Testis (tissue), 3 donors: ENCODE measurements around the gene TBC1D5. TPM values are rescaled to one million over a fixed set of nuclear protein-coding genes. Genes with fewer than 3 reads are reported as not detected.

Experiments
- DNase-seq: peaks from one replicate; pipeline ENCODE4 v3.0.0-alpha.2; 2019
- H3K27ac ChIP-seq, 2 donors: fragments of 200-600 bp; sonication (generic); one replicate each; pipeline ENCODE4 v1.5.1; 2019
- H3K27me3 ChIP-seq: fragments of 200-600 bp; sonication (generic); one replicate; pipeline ENCODE4 v1.5.1; 2019
- H3K36me3 ChIP-seq: fragments of 200-600 bp; sonication (generic); one replicate; pipeline ENCODE4 v1.5.1; 2017; ENCODE audit warnings: low read depth; ENCODE audit errors: missing control alignments
- H3K4me1 ChIP-seq: fragments of 200-600 bp; sonication (generic); one replicate; pipeline ENCODE4 v1.5.1; 2019
- H3K4me3 ChIP-seq, 2 donors: fragments of 200-600 bp; sonication (generic); one replicate each; pipeline ENCODE4 v1.5.1; 2017 to 2019
- H3K9me3 ChIP-seq: fragments of 200-600 bp; sonication (generic); one replicate; pipeline ENCODE4 v1.5.1; 2017
- POLR2A ChIP-seq: fragments of 450-650 bp; IDR thresholded peaks from one replicate; pipeline ENCODE4 v1.6.1; 2017; ENCODE audit warnings: antibody characterized with exemption, mild to moderate bottlenecking, moderate library complexity
- WGBS, 2 donors: methylation state at CpG; one replicate each; pipeline ENCODE4 v1.1.5; 2018; 5-methylcytosine and 5-hydroxymethylcytosine counted together
- intact Hi-C: fragments of 100-400 bp; cut with DNase I; formaldehyde crosslinking; loops from one replicate; pipeline ENCODE4 v1.15.1; 2023; ENCODE audit warnings: low total_unique reads
- polyA plus RNA-seq: library from polyadenylated mRNA; stranded (reverse); fragments of 350-450 nt; fragmentation: Illumina TruSeq; extraction: RNeasy Lipid Tissue Mini Kit (QIAGEN cat#74804); gene quantifications from one replicate; pipeline ENCODE4 v1.2.3, GENCODE V29; 2014; ENCODE audit warnings: low read depth, low replicate concordance; ENCODE audit not compliant: insufficient read depth
- total RNA-seq, 2 donors: library from RNA; depleted of rRNA; stranded (reverse); fragments of >200 nt; gene quantifications; one replicate each; pipeline ENCODE4 v1.2.3, GENCODE V29; 2016
- TF ChIP-seq, protein P1 (sequence below), 3 experiments: fragments of 450-650 bp in 2 of 3; fragments of 200-600 bp in 1 of 3; sonication (generic) in 1 of 3; IDR thresholded peaks; one replicate each; pipeline ENCODE4 v1.5.1; 2016 to 2019; ENCODE audit warnings: antibody characterized with exemption in 3 of 3, mild to moderate bottlenecking in 2 of 3, moderate library complexity in 1 of 3

The TBC1D5 gene
- total and polyA plus RNA-seq, 3 donors from 2014 or later = 47.8 to 98.1 (median 95.4) TPM

DNA sequence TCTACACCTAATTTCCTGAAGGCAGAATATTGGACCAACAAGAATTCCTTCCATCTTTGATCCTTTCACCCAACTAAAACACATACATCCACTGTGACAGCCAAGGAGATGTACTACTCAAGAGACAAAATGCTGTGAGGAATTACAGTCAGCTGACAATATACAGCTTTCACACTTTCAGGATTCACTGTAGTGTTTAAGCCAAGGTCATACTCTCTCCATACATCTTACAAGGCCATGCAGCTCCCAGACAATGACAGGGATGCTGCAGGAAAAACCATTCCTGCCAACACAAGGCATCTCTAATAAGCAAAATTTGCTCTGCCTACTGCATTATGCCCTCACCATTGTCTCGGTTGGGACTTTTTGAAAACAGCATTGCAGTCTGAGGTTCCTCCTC, 170.7 kb downstream of the TBC1D5 start:
- TF ChIP-seq POLR2A = no peak
- TF ChIP-seq, protein P1, sequence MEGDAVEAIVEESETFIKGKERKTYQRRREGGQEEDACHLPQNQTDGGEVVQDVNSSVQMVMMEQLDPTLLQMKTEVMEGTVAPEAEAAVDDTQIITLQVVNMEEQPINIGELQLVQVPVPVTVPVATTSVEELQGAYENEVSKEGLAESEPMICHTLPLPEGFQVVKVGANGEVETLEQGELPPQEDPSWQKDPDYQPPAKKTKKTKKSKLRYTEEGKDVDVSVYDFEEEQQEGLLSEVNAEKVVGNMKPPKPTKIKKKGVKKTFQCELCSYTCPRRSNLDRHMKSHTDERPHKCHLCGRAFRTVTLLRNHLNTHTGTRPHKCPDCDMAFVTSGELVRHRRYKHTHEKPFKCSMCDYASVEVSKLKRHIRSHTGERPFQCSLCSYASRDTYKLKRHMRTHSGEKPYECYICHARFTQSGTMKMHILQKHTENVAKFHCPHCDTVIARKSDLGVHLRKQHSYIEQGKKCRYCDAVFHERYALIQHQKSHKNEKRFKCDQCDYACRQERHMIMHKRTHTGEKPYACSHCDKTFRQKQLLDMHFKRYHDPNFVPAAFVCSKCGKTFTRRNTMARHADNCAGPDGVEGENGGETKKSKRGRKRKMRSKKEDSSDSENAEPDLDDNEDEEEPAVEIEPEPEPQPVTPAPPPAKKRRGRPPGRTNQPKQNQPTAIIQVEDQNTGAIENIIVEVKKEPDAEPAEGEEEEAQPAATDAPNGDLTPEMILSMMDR (IDR thresholded peaks at IDR 0.05) = no peak
- 53 to 87% methylated on average over 1 of the region's 1 CpG for WGBS, 2 donors
- no peaks in the 10 kb centered on the region for H3K36me3 ChIP-seq
- H3K9me3 ChIP-seq = no peaks in the 10 kb centered on the region
- intact Hi-C loops = no loop called here
- no peak overlapping the region for H3K27ac ChIP-seq
- H3K4me1 ChIP-seq = no peaks in the 10 kb centered on the region
- no peaks in the 10 kb centered on the region for H3K27me3 ChIP-seq
- no peak for DNase-seq
- no peak overlapping the region for H3K4me3 ChIP-seq

DNA sequence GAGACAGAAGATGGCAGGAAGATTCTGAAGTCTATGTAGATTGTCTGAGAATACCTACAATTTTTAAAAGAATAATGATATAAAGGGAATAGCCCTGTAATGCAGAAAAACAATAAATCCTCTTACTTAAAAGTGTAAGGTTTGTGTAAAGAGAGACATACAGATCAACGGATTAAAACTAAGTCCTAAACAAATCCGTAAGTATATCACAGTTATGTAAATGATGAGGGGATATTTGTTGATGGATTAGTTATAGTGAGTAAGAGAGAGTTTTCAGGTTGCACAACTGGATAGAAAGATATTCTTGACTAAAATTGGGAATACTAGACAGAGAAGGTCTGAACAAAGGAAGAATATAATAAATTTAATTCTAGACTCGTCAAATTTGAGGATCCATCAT, 179.6 kb downstream of the TBC1D5 start:
- no peak for DNase-seq
- WGBS, 2 donors = 90 to 91% methylated on average over 3 of the region's 3 CpGs

DNA sequence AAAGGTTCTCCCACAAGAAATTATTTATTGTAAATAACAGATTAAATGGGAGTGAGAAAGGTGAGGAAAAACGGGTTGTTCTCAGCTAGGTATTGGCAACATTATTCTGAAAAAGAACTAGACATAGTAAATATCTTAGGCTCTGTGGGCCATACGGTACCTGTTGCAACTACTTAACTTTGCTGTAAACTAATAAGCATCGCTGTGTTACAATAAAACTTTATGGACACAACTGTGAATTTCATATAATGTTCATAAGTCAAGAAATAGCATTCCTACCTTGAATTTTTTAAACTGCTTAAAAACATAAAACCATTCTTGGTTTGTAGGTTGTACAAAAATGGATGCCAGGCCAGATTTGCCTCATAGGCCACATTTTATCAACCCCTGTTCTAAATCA, 183.9 kb downstream of the TBC1D5 start:
- Histone ChIP-seq H3K9me3 (no peaks in the 10 kb centered on the region), H3K36me3 (no peaks in the 10 kb centered on the region), H3K27ac (no peak overlapping the region), H3K4me1 (no peaks in the 10 kb centered on the region), H3K27me3 (no peaks in the 10 kb centered on the region), H3K4me3 (no peak overlapping the region)
- TF ChIP-seq, protein P1 (IDR thresholded peaks at IDR 0.05) = no peak
- no peak for TF ChIP-seq POLR2A
- intact Hi-C loops = no loop called here
- 94 to 98% methylated on average over 3 of the region's 3 CpGs for WGBS, 2 donors
- DNase-seq = no peak

More for the DNA sequence above, 179.6 kb downstream of the TBC1D5 start:
- H3K4me3 ChIP-seq = no peak overlapping the region
- H3K27ac ChIP-seq = no peak overlapping the region
- H3K4me1 ChIP-seq = no peaks in the 10 kb centered on the region
- H3K9me3 ChIP-seq = no peaks in the 10 kb centered on the region
- intact Hi-C loops = no loop called here
- H3K27me3 ChIP-seq = no peaks in the 10 kb centered on the region
- TF ChIP-seq, protein P1 (IDR thresholded peaks at IDR 0.05) = no peak
- no peak for TF ChIP-seq POLR2A
- H3K36me3 ChIP-seq = no peaks in the 10 kb centered on the region

DNA sequence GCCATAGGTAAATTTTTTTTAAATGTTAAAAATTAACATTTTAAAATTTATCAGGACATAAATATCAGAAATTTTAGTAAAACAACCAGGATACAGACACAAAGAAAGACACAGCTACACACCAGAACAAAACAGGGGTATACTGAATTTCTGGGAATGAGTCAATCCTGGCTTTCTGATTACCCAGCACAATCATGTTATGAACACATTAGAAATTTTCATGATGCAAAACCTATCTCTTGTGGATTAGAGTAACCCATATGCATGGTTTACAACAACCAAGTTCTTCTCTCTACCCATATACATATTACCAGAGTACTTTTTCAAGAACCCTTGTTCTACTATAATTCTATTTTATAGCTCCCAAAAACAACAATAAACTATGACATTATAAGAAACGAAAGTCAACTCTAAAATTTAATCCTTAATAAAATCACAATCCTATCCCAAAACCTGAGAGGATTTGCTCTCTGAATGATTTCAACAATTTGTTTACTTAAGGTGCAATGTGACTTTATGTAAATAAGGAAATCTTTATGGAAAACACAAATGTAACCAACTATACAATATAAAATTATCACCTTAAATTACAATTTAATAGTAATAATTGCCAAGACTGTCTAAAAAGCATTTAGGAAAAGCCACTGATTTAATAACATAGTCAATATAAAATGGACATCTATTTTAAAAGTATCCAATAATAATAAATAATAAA, 184.5 kb downstream of the TBC1D5 start:
- H3K9me3 ChIP-seq = no peaks in the 10 kb centered on the region
- WGBS, 2 donors = 89 to 97% methylated on average over 1 of the region's 1 CpG
- H3K27ac ChIP-seq = no peak overlapping the region
- DNase-seq = no peak
- no peak overlapping the region for H3K4me3 ChIP-seq
- intact Hi-C loops = no loop called here
- TF ChIP-seq, protein P1 (IDR thresholded peaks at IDR 0.05) = no peak
- TF ChIP-seq POLR2A = no peak
- peaks cover 6% of the 10 kb centered on the region for H3K4me1 ChIP-seq
- no peaks in the 10 kb centered on the region for H3K27me3 ChIP-seq
- H3K36me3 ChIP-seq = no peaks in the 10 kb centered on the region

DNA sequence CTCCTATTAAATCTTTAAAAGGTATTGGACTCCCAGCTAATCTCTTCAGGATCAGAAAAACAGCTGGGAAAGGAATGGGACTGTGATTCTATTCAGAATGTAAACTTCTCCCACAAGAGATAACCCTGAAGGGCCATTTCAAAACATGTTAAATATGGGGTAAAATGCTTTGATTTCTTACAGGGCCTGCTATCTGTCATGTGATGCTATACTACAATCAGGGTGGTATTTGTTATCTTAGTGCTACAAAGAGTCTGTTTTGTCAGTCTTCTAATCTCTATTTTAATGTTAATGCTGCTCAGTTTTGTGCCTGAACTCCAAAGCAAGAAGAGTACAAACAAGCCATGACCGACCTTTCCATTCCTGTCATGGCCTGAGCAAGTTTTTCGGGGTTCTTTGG, 186.9 kb downstream of the TBC1D5 start:
- intact Hi-C loops = no loop called here
- Histone ChIP-seq H3K27me3 (no peaks in the 10 kb centered on the region), H3K27ac (no peak overlapping the region), H3K9me3 (no peaks in the 10 kb centered on the region), H3K4me3 (no peak overlapping the region), H3K4me1 (peaks cover 17% of the 10 kb centered on the region), H3K36me3 (no peaks in the 10 kb centered on the region)
- DNase-seq = no peak
- 89% methylated on average over 2 of the region's 2 CpGs for WGBS, 2 donors
- TF ChIP-seq, protein P1 (IDR thresholded peaks at IDR 0.05) = no peak
- TF ChIP-seq POLR2A = no peak
